ENCODE measurements around the gene ATF4.

ATF4 gene

DNA sequence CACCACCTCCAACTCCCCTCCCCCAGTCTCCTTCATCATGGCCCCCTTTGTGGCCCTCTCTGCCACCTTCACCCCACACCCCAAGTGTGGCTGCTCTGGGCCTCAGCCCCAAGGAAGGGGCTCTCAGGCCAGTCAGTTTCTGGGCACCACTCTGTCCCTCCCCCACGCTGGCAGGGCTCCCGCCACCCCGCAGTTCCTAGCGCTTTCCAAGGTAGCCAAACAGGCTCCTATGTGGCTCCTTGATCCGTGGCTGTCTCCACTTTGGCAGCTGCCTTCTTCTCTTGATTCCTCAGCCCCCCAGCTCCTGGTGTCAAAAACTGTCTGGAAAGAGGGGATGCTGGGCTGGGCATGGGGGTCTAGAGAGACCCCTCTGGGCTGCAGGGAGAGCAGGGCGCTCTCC, 39.8 kb downstream of the ATF4 start:
- DNase-seq: no peak

DNA sequence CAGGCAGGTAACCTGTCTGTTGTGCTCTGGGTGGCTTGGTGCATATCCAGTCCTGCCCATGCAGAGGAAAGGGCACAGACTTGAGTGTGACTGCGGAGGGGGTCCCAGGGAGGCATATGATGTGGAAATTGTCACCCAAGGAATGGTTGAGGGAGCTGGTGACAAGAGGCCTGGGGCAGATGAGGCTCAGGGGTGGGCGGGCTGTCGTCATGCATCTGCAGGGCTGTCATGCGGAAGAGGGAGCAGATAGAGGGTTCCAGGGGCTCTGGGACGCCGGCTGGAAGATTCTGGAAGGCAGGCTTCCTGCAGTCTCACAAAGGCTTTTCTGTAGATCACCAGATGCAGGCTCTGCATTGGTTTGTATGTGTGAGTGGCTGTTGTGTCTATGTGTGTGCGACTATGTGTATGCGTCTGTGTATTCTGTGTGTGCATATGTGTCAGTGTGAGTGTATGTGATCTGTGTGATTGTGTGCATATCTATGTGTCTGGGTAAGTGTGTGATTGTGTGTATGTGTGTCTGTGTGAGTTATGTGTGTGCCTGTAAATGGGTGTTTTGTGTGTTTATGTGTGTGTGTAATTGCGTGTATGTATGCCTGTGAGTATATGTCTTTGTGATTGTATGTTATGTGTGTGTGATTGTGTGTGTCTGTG, 42.6 kb downstream of the ATF4 start:
- no peak for DNase-seq

DNA sequence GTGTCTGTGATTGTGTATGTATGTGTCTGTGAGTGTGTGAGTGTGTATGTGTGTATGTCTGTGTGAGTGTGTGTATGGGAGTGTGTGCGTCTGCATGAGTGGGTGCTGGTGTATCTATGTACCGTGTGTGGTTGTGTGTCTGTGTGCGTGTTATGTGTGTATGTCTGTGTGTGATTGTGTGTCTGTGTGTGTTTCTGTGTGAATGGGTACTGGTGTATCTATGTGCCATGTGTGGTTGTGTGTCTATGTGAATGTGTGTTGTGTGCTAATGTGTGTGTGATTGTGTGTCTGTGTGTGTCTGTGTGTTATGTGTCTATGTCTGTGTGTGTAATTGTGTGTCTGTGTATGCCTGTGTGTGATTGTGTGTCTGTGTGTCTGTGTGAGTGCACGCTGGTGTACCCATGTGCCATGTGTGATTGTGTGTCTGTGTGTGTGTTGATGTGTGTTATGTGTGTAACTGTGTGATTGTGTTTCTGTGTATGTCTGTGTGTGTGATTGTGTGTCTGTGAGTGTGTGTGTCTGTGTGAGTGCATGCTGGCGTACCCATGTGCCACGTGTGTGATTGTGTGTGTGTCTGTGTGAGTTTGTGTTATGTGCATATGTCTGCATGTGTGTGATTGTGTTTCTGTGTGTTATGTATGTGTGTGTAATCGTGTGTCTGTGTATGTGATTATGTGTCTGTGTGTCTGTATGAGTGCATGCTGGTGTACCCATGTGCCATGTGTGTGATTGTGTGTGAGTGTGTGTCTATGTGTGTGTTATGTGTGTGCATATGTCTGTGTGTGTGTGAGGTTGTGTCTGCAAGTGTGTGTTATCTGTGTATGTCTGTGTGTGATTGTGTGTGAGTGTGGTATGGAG, 43.4 kb downstream of the ATF4 start:
- DNase-seq: no peak

DNA sequence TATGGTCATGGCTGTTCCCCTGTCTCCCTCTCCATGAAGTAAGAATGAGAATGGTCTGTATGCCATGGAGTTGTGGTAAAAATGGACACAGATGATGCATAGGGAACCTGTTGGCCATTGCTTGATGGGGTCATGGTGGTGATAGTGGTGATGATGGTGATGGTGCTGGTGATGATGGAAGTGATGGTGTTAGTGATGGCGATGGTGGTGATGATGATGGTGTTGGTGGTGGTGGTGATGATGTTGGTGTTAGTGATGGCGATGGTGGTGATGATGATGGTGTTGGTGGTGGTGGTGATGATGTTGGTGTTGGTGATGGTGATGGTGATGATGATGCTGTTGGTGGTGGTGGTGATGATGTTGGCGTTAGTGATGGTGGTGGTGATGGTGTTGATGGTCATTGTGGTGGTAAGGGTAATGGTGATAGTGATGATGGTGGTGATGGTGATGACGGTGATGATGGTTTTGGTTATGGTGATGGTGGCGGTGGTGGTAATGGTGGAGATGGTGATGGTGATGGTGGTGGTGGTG, 45.1 kb downstream of the ATF4 start:
- no peak for DNase-seq

DNA sequence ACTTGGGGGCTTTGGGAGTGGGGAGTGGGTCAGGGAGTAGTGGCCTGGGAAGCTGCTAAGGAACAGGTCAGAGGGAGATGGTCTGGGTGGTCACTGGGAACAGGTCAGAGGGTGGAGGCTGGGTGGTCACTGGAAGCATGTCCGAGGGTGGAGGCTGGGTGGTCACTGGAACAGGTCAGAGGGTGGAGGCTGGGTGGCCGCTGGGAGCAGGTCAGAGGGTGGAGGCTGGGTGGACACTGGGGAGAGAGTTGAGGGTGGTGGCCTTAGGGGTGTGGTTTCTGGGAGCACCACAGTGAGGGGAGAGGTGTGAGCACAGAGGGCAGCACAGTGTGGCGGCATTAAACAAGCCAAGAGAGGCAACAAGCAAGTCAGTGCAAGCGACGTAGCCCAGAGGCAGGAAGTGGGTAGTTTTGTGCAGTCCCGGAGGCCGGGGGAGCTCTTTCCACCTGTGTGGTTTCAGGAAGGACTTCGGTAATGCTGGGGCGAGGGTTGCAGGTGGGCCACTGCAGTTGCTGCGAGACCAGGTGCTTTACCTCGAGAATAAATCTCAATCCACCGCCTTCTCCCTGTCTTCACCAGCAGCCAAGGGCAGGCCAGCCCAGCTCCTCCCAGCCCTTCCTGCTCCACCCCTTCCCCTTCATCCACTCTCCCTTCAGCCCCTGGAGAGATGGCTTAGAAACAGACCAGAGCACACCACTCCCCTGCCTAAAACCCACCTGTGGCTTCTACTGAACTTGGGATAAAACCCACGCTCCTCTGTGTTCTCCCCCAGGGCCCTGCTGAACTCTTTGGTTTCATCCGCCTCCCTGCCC, 47.0 kb downstream of the ATF4 start:
- DNase-seq: no peak

DNA sequence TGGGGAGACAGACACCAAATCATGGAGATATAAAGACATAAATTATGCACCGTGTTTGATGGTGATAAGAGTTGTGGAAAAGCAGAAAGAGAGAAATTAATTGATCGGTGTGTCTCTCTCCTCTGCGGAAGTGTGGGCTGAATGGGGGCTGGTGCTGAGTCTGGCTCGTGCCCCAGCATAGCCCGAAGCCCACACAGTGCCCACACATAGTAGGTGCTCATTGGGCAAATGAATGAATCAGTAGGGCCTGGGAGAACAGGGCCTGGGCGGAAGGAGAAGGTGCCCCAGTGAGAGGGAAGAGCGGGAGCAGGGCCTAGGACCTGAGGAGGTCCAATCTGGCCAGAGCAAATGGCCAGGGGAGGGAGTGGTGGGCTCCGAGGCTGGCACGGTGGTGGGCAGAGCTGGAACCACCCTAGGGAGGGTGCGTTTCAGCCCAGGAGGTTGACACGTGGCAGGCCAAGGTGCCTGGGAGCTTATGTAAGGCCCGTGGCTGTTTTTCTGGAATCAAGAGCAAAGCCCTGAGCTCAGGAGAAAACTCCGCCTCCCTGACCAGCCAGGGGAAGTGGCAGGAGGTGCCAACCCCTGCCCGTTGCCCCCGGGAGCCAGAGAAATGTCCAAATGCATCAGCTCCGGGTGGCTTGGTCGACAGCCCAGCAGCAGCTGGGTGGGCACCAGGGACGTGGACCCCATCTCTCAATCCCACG, 48.1 kb downstream of the ATF4 start:
- no peak for DNase-seq

DNA sequence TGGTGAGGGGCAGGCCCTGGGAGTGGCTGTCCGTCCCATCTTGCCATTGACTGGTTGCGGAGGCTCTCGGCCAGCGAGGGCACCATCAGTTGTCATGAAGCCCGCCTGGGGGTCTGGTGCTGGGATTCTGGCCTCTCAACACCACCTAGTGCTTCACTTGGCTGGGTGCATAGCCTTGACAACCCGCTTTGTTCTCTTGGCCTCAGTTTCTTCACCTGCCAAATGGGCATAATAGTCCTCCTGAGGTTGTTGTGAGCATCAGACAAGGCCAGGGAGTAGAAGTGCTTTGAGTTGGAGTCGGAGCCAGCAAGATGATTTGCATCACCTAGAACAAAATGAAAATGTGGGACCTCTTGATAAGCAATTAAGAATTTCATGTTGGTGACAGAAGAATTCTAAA, 48.7 kb downstream of the ATF4 start:
- no peak for DNase-seq

DNA sequence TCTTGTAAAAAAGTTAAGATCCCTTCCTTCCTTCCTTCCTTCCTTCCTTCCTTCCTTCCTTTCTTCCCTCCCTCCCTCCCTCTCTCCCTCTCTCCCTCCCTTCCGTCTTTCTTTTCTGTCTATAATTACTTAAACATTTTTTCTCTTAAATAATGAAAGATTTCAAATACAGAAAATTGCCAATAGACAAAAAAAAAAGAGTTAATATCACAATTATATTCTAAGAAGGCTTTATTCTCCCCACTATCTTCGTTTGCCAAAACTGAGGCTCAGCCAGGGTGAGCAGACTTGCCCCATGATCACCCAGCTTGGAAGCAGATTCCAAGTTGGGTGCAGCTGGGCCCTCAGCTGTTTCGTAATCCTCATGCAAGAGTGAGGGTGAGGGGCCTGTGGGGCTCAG, 49.9 kb downstream of the ATF4 start:
- no peak for DNase-seq

DNA sequence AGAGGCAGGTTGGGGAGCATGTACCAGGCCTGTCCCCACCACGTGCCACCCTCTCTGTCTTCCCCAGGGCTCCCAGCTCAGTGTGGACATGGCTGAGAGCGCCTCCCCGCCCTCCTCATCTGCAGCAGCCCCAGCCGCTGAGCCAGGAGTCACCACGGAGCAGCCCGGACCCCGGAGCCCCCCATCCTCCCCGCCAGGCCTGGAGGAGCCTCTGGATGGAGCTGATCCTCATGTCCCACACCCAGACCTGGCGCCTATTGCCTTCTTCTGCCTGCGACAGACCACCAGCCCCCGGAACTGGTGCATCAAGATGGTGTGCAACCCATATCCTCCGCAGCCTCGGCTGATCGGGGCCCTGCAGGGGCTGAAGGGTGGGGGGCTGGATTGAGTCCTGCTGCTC, 50.3 kb downstream of the ATF4 start, which contains the start of gene CACNA1I:
Gene CACNA1I, plus strand, starts transcription at position 89 of the 400 bp plus-strand sequence. Its CDS starts 0 bp downstream, at position 89.
- no peak for DNase-seq

DNA sequence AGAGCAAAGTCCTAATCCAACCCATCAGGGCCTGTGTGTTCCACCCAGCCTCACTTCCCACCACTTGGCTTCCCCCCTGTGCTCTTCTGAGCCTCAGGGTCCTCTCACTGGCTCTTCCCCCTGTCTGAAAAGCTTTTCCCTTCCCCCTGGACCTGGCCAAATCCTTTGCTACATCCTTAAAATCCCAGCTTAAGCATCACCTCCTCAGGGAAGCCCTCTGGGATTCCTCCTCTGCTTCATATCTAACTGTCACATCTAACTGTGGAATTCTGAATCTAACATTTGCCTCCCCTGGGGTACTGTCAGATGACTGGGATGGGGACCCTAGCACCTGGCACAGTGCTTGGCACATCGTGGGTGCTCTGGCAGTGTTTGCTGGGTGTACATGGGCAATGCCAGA, 51.2 kb downstream of the ATF4 start:
- no peak for DNase-seq

Measured in cortex of kidney (tissue), 1 donor.